GM19025 (cell line): Measurements from ENCODE around the gene OR6P1.

Experiments used
- ATAC-seq: cut with Tn5 transposase; IDR thresholded peaks from one replicate; pipeline ENCODE4 v1.9.1; 2021; ENCODE audit warnings: mild to moderate bottlenecking, low read depth, moderate library complexity; ENCODE audit not compliant: unreplicated experiment

Gene OR6P1

DNA sequence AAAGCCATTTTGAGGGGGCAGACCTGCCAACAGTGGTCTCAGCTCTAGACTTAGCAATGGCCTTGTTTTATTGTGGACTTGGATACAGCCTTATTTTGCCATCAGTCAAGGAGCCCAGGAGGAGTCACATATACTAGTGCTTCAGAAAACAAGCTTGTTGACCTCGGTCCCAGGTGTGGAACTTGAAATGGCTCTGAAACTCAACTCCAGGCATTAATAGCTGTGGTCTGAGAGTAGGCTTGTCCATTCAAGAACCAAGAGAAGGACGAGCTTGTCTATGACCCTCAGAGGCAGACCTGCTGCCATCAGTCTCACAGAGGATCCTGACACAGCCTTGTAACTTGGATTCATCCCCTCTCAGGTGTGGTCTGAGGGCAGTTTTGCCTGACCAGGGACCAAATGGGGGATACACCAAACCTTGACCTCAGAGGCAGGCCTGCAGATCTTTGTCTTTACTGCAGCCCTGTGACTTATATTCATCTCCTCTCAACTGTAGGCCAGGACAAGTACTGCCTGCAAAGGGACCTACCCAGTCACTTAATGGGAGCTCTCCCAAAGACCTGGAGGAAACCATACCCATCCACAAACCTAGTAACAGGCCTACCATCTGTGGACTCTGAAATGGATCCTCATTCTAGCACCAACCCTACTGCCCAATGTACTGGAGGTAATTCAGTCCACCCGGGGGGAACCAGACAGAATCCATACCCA, 49.3 kb downstream of the OR6P1 start:
- no peak for ATAC-seq

DNA sequence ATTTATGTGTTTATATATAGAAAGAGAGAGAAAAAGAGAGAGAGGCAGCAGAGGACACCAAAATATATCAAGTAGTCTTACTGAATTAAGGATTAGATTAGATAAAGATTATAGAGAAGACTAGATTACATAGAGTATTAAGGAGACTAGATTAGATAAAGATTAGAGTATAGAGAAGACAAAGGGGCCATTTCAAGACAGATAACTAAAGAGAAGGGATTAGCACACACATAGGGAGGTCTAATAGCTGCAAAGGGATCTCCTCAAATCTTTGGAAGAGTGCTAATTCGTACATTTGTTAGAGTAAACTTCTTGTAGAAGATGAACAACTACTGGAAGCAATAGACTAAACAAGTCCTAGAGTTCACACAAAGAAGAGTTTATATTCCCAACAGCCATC, 50.4 kb downstream of the OR6P1 start:
- no peak for ATAC-seq

DNA sequence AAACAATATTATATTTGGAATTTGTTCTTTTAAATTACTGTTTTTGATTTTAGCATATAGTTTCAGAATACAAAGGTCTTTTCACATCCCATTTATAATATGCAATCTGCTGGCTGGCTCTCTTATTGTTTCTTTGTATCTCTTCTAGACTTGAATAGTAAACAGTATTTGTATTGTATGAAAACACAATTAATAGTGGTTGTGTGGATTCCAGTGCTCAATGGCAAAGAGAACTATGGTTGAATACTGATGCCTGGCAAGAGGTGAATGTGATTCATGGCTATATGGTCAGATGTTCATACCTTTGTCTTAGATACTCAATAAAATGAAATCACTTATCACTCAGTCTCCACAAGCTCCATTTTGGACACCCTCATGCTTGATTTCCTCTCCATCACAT, 53.4 kb downstream of the OR6P1 start:
- no peak for ATAC-seq
